Activated naive CD4-positive, alpha-beta T cell treated with anti-CD3 and anti-CD28 coated beads, Interleukin-2, amount 10 ng/mL, durations not matched to agents 7 days and 5 days (primary cell): Measurements from ENCODE around the gene AP3B2.
"Not testable (repeated sequence)": the region's sequence is repeated elsewhere in the genome, so short reads cannot be mapped to it uniquely, and the experiment has no call there.

Experiments used
- CTCF ChIA-PET: fragments of 350-600 bp; sonication (Branson Sonifier 250); formaldehyde crosslinking; loops from one replicate; lab custom pipeline; 2021; ENCODE audit warnings: antibody characterized with exemption; lab: Charles Lee
- DNase-seq: peaks from one replicate; pipeline ENCODE4 v3.0.0-alpha.2; 2020
- H3K27ac Mint-ChIP-seq: one replicate; pipeline ENCODE4 v1.8.0; 2021; ENCODE audit warnings: mild to moderate bottlenecking, moderate library complexity, mixed read lengths
- H3K27me3 Mint-ChIP-seq: one replicate; pipeline ENCODE4 v1.8.0; 2021; ENCODE audit warnings: mild to moderate bottlenecking, mixed read lengths
- H3K36me3 Mint-ChIP-seq: one replicate; pipeline ENCODE4 v1.8.0; 2021; ENCODE audit warnings: mixed read lengths
- H3K4me1 Mint-ChIP-seq: one replicate; pipeline ENCODE4 v1.8.0; 2021; ENCODE audit warnings: mixed read lengths
- H3K4me3 Mint-ChIP-seq: one replicate; pipeline ENCODE4 v1.8.0; 2021; ENCODE audit warnings: mild to moderate bottlenecking, moderate library complexity, mixed read lengths
- H3K9me3 Mint-ChIP-seq: one replicate; pipeline ENCODE4 v1.8.0; 2021; ENCODE audit warnings: mixed read lengths

AP3B2 gene

GRCh38 chr15:82712036-82712435, 2.4 kb upstream of the AP3B2 start:
- no peak for DNase-seq
- Mint-ChIP-seq H3K9me3 (peaks cover 3% of the 10 kb centered on the region), H3K27ac (no peak overlapping the region), H3K4me3 (no peak overlapping the region), H3K27me3 (peaks cover 23% of the 10 kb centered on the region), H3K4me1 (no peaks in the 10 kb centered on the region), H3K36me3 (no peaks in the 10 kb centered on the region)
- CTCF ChIA-PET = no interaction called here

GRCh38 chr15:82710926-82711490, 1.3 kb upstream of the AP3B2 start:
- CTCF ChIA-PET = no interaction called here
- no peak overlapping the region for H3K27ac Mint-ChIP-seq
- no peaks in the 10 kb centered on the region for H3K36me3 Mint-ChIP-seq
- H3K9me3 Mint-ChIP-seq = no peaks in the 10 kb centered on the region
- no peaks in the 10 kb centered on the region for H3K4me1 Mint-ChIP-seq
- peaks cover 23% of the 10 kb centered on the region for H3K27me3 Mint-ChIP-seq
- peak overlapping the region; percentile 34 for H3K4me3 Mint-ChIP-seq
- no peak for DNase-seq

- CTCF ChIA-PET = no interaction called here
- Mint-ChIP-seq H3K4me3 (peak overlapping the region; percentile 53), H3K4me1 (no peaks in the 10 kb centered on the region), H3K27me3 (peaks cover 23% of the 10 kb centered on the region), H3K9me3 (no peaks in the 10 kb centered on the region), H3K36me3 (no peaks in the 10 kb centered on the region), H3K27ac (no peak overlapping the region)
- DNase-seq = no peak
These were observed 507 bp upstream of the AP3B2 start for GRCh38 chr15:82710208-82710555.

- H3K27ac Mint-ChIP-seq = no peak overlapping the region
- H3K4me1 Mint-ChIP-seq = no peaks in the 10 kb centered on the region
- no peak for DNase-seq
- H3K9me3 Mint-ChIP-seq = no peaks in the 10 kb centered on the region
- no peak overlapping the region for H3K4me3 Mint-ChIP-seq
- H3K36me3 Mint-ChIP-seq = no peaks in the 10 kb centered on the region
- CTCF ChIA-PET = no interaction called here
- H3K27me3 Mint-ChIP-seq = peaks cover 23% of the 10 kb centered on the region
These were observed 624 bp downstream of the AP3B2 start for GRCh38 chr15:82709081-82709420.

- CTCF ChIA-PET, H3K4me3 Mint-ChIP-seq, H3K4me1 Mint-ChIP-seq, DNase-seq, H3K27ac Mint-ChIP-seq, H3K9me3 Mint-ChIP-seq, H3K36me3 Mint-ChIP-seq, H3K27me3 Mint-ChIP-seq: not testable (repeated sequence)
These were observed 3.8 kb downstream of the AP3B2 start for GRCh38 chr15:82705856-82706255.

GRCh38 chr15:82699726-82700125, 9.9 kb downstream of the AP3B2 start:
- no peaks in the 10 kb centered on the region for H3K27me3 Mint-ChIP-seq
- no peaks in the 10 kb centered on the region for H3K36me3 Mint-ChIP-seq
- CTCF ChIA-PET = no interaction called here
- no peak for DNase-seq
- H3K4me1 Mint-ChIP-seq = no peaks in the 10 kb centered on the region
- no peak overlapping the region for H3K27ac Mint-ChIP-seq
- no peak overlapping the region for H3K4me3 Mint-ChIP-seq
- no peaks in the 10 kb centered on the region for H3K9me3 Mint-ChIP-seq

GRCh38 chr15:82698711-82699345, 10.8 kb downstream of the AP3B2 start:
- no peaks in the 10 kb centered on the region for H3K4me1 Mint-ChIP-seq
- CTCF ChIA-PET = no interaction called here
- H3K4me3 Mint-ChIP-seq = no peak overlapping the region
- no peaks in the 10 kb centered on the region for H3K27me3 Mint-ChIP-seq
- no peaks in the 10 kb centered on the region for H3K9me3 Mint-ChIP-seq
- no peak overlapping the region for H3K27ac Mint-ChIP-seq
- DNase-seq = no peak
- H3K36me3 Mint-ChIP-seq = no peaks in the 10 kb centered on the region

- no peaks in the 10 kb centered on the region for H3K9me3 Mint-ChIP-seq
- H3K4me1 Mint-ChIP-seq = no peaks in the 10 kb centered on the region
- H3K4me3 Mint-ChIP-seq = no peak overlapping the region
- H3K36me3 Mint-ChIP-seq = no peaks in the 10 kb centered on the region
- CTCF ChIA-PET = no interaction called here
- H3K27ac Mint-ChIP-seq = no peak overlapping the region
- DNase-seq = no peak
- no peaks in the 10 kb centered on the region for H3K27me3 Mint-ChIP-seq
These were observed 11.8 kb downstream of the AP3B2 start for GRCh38 chr15:82697735-82698407.

- no peak overlapping the region for H3K4me3 Mint-ChIP-seq
- CTCF ChIA-PET = no interaction called here
- H3K36me3 Mint-ChIP-seq = no peaks in the 10 kb centered on the region
- H3K4me1 Mint-ChIP-seq = no peaks in the 10 kb centered on the region
- no peak for DNase-seq
- H3K27me3 Mint-ChIP-seq = no peaks in the 10 kb centered on the region
- H3K9me3 Mint-ChIP-seq = no peaks in the 10 kb centered on the region
- no peak overlapping the region for H3K27ac Mint-ChIP-seq
These were observed 17.5 kb downstream of the AP3B2 start for GRCh38 chr15:82692171-82692570.

- Mint-ChIP-seq H3K27me3 (no peaks in the 10 kb centered on the region), H3K9me3 (no peaks in the 10 kb centered on the region), H3K4me3 (no peak overlapping the region), H3K36me3 (no peaks in the 10 kb centered on the region), H3K27ac (no peak overlapping the region), H3K4me1 (no peaks in the 10 kb centered on the region)
- CTCF ChIA-PET = no interaction called here
- DNase-seq = no peak
These were observed 20.5 kb downstream of the AP3B2 start for GRCh38 chr15:82689147-82689546.

- no peaks in the 10 kb centered on the region for H3K4me1 Mint-ChIP-seq
- H3K27ac Mint-ChIP-seq = no peak overlapping the region
- no peak overlapping the region for H3K4me3 Mint-ChIP-seq
- no peaks in the 10 kb centered on the region for H3K27me3 Mint-ChIP-seq
- H3K9me3 Mint-ChIP-seq = no peaks in the 10 kb centered on the region
- H3K36me3 Mint-ChIP-seq = no peaks in the 10 kb centered on the region
- CTCF ChIA-PET = no interaction called here
- no peak for DNase-seq
These were observed 21.0 kb downstream of the AP3B2 start for GRCh38 chr15:82688691-82689090.

GRCh38 chr15:82681371-82681770, 28.3 kb downstream of the AP3B2 start:
- CTCF ChIA-PET = interaction anchor here (0.8 to 1.6 kb wide), 2 partner anchors 55 to 151 kb away, joined by 3 read pairs; no protein-coding TSS in a partner anchor
- peaks cover 14% of the 10 kb centered on the region for H3K4me1 Mint-ChIP-seq
- H3K27ac Mint-ChIP-seq = no peak overlapping the region
- peaks cover 40% of the 10 kb centered on the region for H3K27me3 Mint-ChIP-seq
- H3K4me3 Mint-ChIP-seq = peak overlapping the region; percentile 75
- H3K9me3 Mint-ChIP-seq = no peaks in the 10 kb centered on the region
- DNase-seq = no peak
- no peaks in the 10 kb centered on the region for H3K36me3 Mint-ChIP-seq

- peak; percentile 79 for DNase-seq
- peaks cover 45% of the 10 kb centered on the region for H3K27me3 Mint-ChIP-seq
These were observed 29.2 kb downstream of the AP3B2 start for GRCh38 chr15:82680200-82681102.

GRCh38 chr15:82679626-82680199, 30.0 kb downstream of the AP3B2 start:
- no peak for DNase-seq
- Mint-ChIP-seq H3K27ac (no peak overlapping the region), H3K27me3 (peaks cover 45% of the 10 kb centered on the region), H3K4me3 (peak overlapping the region; percentile 51), H3K9me3 (no peaks in the 10 kb centered on the region), H3K36me3 (no peaks in the 10 kb centered on the region), H3K4me1 (peaks cover 14% of the 10 kb centered on the region)
- CTCF ChIA-PET = interaction anchor here (1.2 kb wide), 1 partner anchor 323 kb away, joined by 3 read pairs; no protein-coding TSS in a partner anchor

More at GRCh38 chr15:82680200-82681102, 29.2 kb downstream of the AP3B2 start:
- Mint-ChIP-seq H3K4me3 (peak overlapping the region; percentile 75), H3K27ac (no peak overlapping the region), H3K9me3 (no peaks in the 10 kb centered on the region), H3K36me3 (no peaks in the 10 kb centered on the region), H3K4me1 (peaks cover 14% of the 10 kb centered on the region)
- CTCF ChIA-PET = interaction anchor here (0.8 to 1.6 kb wide), 2 partner anchors 54 to 150 kb away, joined by 3 read pairs; no protein-coding TSS in a partner anchor
